ENCODE data around the gene KCNJ9. TPM values are rescaled to one million over a fixed set of nuclear protein-coding genes. Genes with fewer than 3 reads are reported as not detected.
A peak's percentile ranks its signal among the peaks of the same experiment; 100 is the strongest.

KCNJ9 gene
- total RNA-seq, 2 donors from 2014 or later, result 0.11 to 0.30 TPM

- H3K9ac ChIP-seq (ENCODE audit: low read depth in 2 of 2, low read length in 2 of 2), result no peak overlapping the region
- H3K27ac ChIP-seq, result no peak overlapping the region
- no peak for TF ChIP-seq CTCF (IDR thresholded peaks at IDR 0.05)
- H3K36me3 ChIP-seq, result no peaks in the 10 kb centered on the region
- peaks cover 1% of the 10 kb centered on the region for H3K27me3 ChIP-seq
- no peak overlapping the region for H3K4me3 ChIP-seq
- no peak for DNase-seq
- no peaks in the 10 kb centered on the region for H3K9me3 ChIP-seq
- intact Hi-C loops (cut with DNase I), result no loop called here
- H3K4me1 ChIP-seq, result no peaks in the 10 kb centered on the region
Observed at GRCh38 chr1:160074865-160075264, 6.5 kb upstream of the KCNJ9 start.

- Histone ChIP-seq H3K27me3 (no peaks in the 10 kb centered on the region), H3K9ac (ENCODE audit: low read depth in 2 of 2, low read length in 2 of 2) (no peak overlapping the region), H3K9me3 (no peaks in the 10 kb centered on the region), H3K4me3 (no peak overlapping the region), H3K27ac (no peak overlapping the region), H3K4me1 (no peaks in the 10 kb centered on the region), H3K36me3 (no peaks in the 10 kb centered on the region)
- no peak for TF ChIP-seq CTCF (IDR thresholded peaks at IDR 0.05)
- no peak for DNase-seq
- intact Hi-C loops (cut with DNase I), result no loop called here
Observed at GRCh38 chr1:160075836-160076235, 5.5 kb upstream of the KCNJ9 start.

- Histone ChIP-seq H3K4me1 (no peaks in the 10 kb centered on the region), H3K27ac (no peak overlapping the region), H3K4me3 (no peak overlapping the region), H3K9me3 (no peaks in the 10 kb centered on the region), H3K9ac (ENCODE audit: low read depth in 2 of 2, low read length in 2 of 2) (no peak overlapping the region), H3K36me3 (no peaks in the 10 kb centered on the region), H3K27me3 (no peaks in the 10 kb centered on the region)
- intact Hi-C loops (cut with DNase I), result no loop called here
- no peak for DNase-seq
- TF ChIP-seq CTCF (IDR thresholded peaks at IDR 0.05), result no peak
Observed at GRCh38 chr1:160076295-160076694, 5.0 kb upstream of the KCNJ9 start.

- H3K27me3 ChIP-seq, result peaks cover 4% of the 10 kb centered on the region
- intact Hi-C loops (cut with DNase I), result no loop called here
- no peak overlapping the region for H3K9ac ChIP-seq (ENCODE audit: low read depth in 2 of 2, low read length in 2 of 2)
- no peak overlapping the region for H3K4me3 ChIP-seq
- no peaks in the 10 kb centered on the region for H3K36me3 ChIP-seq
- DNase-seq, result no peak
- H3K27ac ChIP-seq, result no peak overlapping the region
- no peak for TF ChIP-seq CTCF (IDR thresholded peaks at IDR 0.05)
- no peaks in the 10 kb centered on the region for H3K9me3 ChIP-seq
- H3K4me1 ChIP-seq, result no peaks in the 10 kb centered on the region
Observed at GRCh38 chr1:160077486-160077885, 3.9 kb upstream of the KCNJ9 start.

- no peak overlapping the region for H3K9ac ChIP-seq (ENCODE audit: low read depth in 2 of 2, low read length in 2 of 2)
- no peak overlapping the region for H3K27ac ChIP-seq
- no peaks in the 10 kb centered on the region for H3K9me3 ChIP-seq
- H3K4me1 ChIP-seq, result no peaks in the 10 kb centered on the region
- DNase-seq, result peak; percentile 50
- H3K27me3 ChIP-seq, result peaks cover 7% of the 10 kb centered on the region
- H3K36me3 ChIP-seq, result no peaks in the 10 kb centered on the region
- intact Hi-C loops (cut with DNase I), result no loop called here
- H3K4me3 ChIP-seq, result no peak overlapping the region
- TF ChIP-seq CTCF (IDR thresholded peaks at IDR 0.05), result peak; percentile 72
Observed at GRCh38 chr1:160078512-160079195, 2.7 kb upstream of the KCNJ9 start.

Data from colonic mucosa (tissue), 4 donors.